NCI-H1436 (cell line): ENCODE measurements around the gene RFC5.
"Not testable (repeated sequence)": the region's sequence is repeated elsewhere in the genome, so short reads cannot be mapped to it uniquely, and the experiment has no call there.

Experiments
- DNase-seq: peaks from one replicate; lab custom pipeline; 2025; lab: John Stamatoyannopoulos, UW

The RFC5 gene, protein sequence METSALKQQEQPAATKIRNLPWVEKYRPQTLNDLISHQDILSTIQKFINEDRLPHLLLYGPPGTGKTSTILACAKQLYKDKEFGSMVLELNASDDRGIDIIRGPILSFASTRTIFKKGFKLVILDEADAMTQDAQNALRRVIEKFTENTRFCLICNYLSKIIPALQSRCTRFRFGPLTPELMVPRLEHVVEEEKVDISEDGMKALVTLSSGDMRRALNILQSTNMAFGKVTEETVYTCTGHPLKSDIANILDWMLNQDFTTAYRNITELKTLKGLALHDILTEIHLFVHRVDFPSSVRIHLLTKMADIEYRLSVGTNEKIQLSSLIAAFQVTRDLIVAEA

DNA sequence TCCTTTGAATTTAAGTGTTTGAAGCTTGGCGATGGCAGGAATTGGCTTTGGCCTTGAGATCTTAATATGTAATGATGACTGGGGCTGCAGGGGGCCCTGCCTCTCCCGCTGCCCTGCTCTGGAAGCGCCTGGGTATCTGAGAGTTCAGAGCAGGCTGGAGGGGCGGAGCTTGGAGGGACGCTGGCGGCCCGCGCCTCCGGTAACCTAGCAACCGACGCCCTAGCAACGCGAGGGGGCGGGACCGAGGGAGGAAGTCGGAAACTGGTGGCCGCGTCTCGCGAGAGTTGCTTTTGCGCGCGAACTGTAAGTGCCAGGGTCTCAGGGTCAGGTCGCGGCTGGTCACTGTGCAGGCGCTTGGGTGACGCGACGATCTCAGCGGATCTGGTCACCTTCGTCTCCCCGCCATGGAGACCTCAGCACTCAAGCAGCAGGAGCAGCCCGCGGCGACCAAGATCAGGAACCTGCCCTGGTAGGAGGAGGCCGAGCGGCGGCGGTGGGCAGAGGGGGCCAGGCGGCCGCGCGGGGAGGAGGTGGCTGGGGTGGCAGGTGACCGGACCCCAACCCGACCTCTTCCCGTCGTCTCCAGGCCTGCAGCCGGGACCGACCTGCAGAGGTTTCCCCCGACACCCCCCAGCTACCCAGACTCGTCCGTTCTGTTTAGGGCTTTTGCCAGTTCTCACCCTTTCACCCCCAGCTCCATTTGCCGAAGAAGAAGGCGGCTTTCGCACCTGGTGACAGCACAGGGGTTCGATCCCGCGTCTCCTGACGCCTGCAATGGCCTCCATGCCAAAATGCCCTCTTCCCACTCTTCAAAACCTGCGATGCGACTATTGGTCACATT is at the start of gene RFC5:
TSS of gene RFC5 (plus strand) at position 280 of the 841 bp plus-strand sequence. CDS start at position 405, 125 bp downstream.
- DNase-seq: peak; percentile 99

DNA sequence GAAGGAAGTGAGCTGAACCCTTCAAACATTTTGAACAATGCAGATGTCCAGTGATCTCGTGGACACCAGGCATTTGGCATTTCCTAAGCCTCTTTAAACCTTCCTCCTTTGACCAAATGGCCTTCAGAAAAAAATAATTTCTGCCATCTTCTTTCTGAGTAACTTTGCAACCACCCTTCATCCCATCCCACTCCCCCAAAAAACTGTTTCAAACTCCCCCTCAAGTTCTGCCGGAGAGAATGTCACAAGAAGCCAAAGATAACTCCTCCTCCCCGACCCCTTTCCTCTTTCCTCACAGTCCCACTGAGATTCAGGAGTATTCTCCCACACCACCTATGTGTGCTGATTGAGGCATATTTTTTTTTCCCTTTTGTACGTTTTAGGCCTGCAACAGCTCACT is 49.5 kb upstream of the RFC5 start:
- no peak for DNase-seq

GRCh38 chr12:117967512-117967911 is 49.0 kb upstream of the RFC5 start:
- DNase-seq: no peak

- no peak for DNase-seq
Measured at GRCh38 chr12:117968151-117968789, 48.2 kb upstream of the RFC5 start.

- peak; percentile 96 for DNase-seq
Measured at GRCh38 chr12:117968826-117969659, 47.5 kb upstream of the RFC5 start, which contains the start of gene KSR2. TSS of gene KSR2 (minus strand) at chr12:117968990. CDS start at chr12:117968255, 735 bp downstream.

DNA sequence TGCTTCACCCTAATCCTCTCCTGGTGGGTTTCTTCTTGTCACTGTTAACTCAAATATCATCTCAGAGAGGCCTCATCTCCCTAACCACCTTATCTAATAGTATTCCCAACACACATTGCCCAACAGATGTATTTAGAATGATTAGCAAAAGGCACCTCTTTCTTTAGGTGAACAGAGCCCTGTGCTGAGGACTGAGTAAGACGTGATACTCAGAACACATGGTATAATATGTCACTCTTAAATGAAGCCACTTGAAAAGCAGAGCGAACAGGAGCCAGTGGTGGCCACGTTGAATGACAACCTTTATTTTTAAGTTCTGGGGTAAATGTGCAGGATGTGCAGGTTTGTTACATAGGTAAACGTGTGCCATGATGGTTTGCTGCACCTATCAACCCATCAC is 46.2 kb upstream of the RFC5 start:
- no peak for DNase-seq

DNA sequence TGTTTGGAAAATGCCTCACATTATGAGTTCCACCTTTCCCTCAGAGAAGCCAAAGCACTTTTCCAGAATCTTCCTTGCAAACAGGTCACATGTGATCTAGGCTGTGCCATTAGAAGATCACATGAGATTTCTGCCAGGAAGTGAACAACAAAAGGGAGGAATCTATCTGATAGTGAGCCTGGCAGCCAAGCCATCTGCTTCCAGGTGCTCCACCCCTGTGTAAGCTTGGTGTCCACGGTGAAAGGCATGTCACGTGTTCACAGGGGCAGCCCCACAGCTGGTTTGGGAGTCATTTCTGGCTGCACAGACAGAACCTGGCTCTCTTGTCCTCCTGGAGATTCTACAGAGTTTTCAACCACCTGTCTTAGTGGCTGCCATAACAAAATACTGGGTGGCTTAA is 44.2 kb upstream of the RFC5 start:
- no peak for DNase-seq

- no peak for DNase-seq
Measured at GRCh38 chr12:117975006-117975405, 41.5 kb upstream of the RFC5 start.

- no peak for DNase-seq
Measured at GRCh38 chr12:117977373-117977772, 39.1 kb upstream of the RFC5 start.

DNA sequence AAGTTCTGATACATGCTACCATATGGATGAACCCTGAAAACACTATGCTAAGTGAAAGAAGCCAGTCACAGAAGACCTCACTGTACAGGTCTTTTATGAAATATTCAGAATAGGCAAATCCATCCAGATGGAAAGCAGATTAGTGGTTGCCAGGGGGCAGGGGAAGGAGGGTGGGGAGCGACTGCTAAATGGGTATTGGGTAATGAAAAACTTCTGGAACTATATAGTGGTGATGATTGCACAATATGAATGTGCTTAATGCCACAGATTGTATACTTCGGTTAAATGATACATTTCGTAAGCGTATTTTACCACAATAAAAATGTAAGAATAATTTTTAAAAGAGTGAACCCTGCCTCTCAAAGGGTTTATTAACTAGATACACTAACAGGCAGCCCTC is 35.9 kb upstream of the RFC5 start:
- no peak for DNase-seq

- no peak for DNase-seq
Measured at GRCh38 chr12:117981267-117981666, 35.2 kb upstream of the RFC5 start.

DNA sequence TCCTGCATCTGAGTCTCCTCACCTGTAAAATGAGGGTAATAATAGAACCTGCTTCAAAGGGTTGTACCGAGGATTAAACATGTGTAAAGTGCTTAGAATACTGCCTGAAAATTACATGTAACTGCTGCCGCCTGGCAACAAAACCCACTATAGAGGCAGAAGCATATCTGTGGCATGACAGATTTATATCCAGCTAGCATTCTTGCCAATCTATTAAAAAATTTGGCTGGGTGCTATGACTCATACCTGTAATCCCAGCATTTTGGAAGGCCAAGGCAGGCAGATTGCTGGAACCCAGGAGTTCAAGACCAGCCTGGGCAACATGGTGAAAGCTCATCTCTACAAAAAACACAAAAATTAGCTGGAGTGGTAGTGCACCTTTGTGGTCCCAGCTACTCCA is 31.3 kb upstream of the RFC5 start:
- no peak for DNase-seq

DNA sequence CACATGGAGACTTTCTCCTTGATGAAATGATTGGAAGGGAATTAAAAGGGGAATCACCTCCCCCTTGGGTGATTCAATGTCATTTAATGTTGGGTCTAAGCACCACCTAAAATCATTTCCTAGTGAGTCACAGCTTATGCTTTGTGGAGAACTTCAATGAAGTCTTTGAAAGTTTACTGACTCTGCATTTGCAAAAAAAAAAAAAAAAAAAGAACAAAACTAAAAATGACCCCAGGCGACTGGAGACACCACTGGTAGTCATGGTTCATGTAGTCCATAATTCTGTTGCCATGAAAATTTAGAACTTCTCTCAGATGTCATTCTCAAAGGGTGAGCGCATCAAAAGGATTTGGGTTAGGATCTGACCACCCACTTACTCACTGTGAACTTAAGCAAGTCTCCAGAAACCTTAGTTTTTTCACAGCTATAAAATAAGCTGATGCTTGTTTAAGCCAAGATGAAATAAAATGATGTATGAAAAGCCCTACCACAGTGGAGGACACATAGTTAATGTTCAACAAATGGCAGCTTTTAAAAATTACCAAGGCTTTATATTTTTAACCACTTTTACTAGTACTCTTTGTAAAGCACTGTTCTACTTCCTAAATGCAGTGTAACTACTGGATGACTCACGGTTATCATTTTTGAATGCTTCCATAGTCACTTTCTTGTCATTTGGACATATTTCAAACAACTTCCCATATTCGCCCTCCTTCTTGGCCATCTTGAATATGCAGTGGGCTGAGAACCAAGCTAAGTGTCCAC is 29.6 kb upstream of the RFC5 start:
- no peak for DNase-seq

GRCh38 chr12:117994551-117995438 is 21.7 kb upstream of the RFC5 start:
- no peak for DNase-seq

GRCh38 chr12:117998719-117999118 is 17.8 kb upstream of the RFC5 start:
- DNase-seq: no peak

GRCh38 chr12:117999806-118000205 is 16.7 kb upstream of the RFC5 start:
- not testable (repeated sequence) for DNase-seq

DNA sequence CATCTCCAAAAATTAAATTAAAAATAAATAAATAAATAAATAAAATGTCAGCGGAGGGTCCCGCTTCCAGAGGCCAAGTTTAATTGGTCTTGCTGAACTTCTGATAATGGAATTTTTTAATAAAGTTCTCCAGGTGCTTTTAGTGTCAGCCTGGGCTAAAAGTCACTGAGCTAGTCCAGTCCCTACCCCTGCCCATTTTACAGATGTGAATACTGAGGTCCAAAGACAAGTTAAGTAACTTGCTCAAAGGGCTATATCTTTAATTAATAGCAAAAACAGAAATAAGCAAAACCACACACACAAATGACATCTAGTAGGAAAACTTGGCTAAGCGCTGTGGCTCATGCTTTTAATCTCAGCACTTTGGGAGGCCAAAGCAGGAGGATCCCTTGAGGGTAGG is 5.6 kb upstream of the RFC5 start:
- DNase-seq: no peak

DNA sequence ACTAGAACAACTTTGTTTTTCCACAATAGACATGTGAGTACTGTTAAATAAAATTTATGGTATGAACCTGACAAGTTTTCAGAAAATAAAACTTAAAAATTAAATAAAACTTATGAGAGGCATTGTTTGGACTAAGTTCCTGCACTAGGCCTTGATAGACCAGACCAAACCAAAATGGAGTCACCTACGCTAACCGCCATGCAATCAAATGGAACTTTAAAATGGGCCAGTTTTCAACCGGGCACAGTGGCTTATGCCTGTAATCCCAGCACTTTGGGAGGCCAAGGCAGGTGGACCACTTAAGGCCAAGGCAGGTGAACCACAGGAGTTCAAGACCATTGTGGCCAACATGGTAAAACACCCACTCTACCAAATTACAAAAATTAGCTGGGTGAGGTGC is 5.1 kb upstream of the RFC5 start:
- DNase-seq: no peak

DNA sequence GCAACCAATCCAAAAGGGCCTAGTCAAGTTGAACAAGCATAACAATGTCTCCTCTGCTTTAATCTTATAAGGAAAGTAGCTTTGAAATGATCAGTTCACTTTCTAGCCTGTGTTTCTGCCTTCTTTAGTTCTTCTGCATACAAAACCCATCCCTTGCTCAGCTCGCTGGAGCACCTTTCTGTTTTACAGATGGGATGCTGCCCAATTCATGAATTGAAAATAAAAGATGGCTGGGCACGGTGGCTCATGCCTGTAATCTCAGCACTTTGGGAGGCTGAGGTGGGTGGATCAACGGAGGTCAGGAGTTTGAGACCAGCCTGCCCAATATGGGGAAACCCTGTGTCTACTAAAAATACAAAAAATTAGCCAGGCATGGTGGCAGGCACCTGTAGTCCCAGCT is 4.5 kb upstream of the RFC5 start:
- no peak for DNase-seq

DNA sequence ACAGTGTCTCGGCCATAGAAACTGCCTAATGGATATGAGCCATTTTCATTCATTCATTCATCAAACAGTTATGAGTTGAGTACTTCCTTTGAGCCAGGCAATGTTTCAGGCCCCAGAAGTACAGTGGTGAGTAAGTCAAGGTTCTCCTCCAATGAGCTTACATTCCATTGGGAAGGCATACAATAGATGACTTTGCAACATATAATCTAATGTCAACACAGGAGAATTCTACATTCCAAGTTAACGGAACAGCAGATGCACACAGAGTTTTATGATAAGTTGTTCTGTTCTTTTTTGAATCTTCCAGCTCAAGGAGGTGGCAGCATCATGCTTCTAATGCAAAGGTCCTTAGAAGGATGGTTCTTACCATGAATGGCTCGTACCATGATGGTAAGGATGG is 3.2 kb upstream of the RFC5 start:
- no peak for DNase-seq
